Measurements from ENCODE around the gene MUC5B. TPM values are rescaled to one million over a fixed set of nuclear protein-coding genes. Genes with fewer than 3 reads are reported as not detected.
"Not testable (repeated sequence)": the region's sequence is repeated elsewhere in the genome, so short reads cannot be mapped to it uniquely, and the experiment has no call there.

The MUC5B gene
- total RNA-seq, 2 donors from 2014 or later = 0.18 to 17.3 TPM

GRCh38 chr11:1208144-1208393 is 14.8 kb upstream of the MUC5B start:
- 83% methylated on average over 5 of the region's 6 CpGs for WGBS
- no peaks in the 10 kb centered on the region for H3K36me3 ChIP-seq

GRCh38 chr11:1208394-1209261 is 14.2 kb upstream of the MUC5B start:
- DNase-seq (ENCODE audit: low spot score) = no peak

More at GRCh38 chr11:1208144-1208393, 14.8 kb upstream of the MUC5B start:
- no peak for DNase-seq (ENCODE audit: low spot score)
- no peaks in the 10 kb centered on the region for H3K4me1 ChIP-seq (replicated peaks)
- H3K4me3 ChIP-seq = no peak overlapping the region
- no peak overlapping the region for H3K27ac ChIP-seq
- H3K27me3 ChIP-seq (replicated peaks; ENCODE audit: insufficient read depth) = no peaks in the 10 kb centered on the region
- H3K9me3 ChIP-seq = no peaks in the 10 kb centered on the region
- intact Hi-C loops (cut with DNase I) = no loop called here
- no peak for TF ChIP-seq POLR2AphosphoS5 (IDR thresholded peaks at IDR 0.05)
- TF ChIP-seq CTCF (IDR thresholded peaks at IDR 0.05) = no peak
- no peak for TF ChIP-seq POLR2A (IDR thresholded peaks at IDR 0.05)

GRCh38 chr11:1209371-1210057 is 13.4 kb upstream of the MUC5B start:
- H3K27ac ChIP-seq = no peak overlapping the region
- TF ChIP-seq CTCF (IDR thresholded peaks at IDR 0.05) (no peak), POLR2AphosphoS5 (IDR thresholded peaks at IDR 0.05) (no peak), POLR2A (IDR thresholded peaks at IDR 0.05) (no peak)
- no peaks in the 10 kb centered on the region for H3K9me3 ChIP-seq
- no peak overlapping the region for H3K4me3 ChIP-seq
- DNase-seq (ENCODE audit: low spot score) = no peak
- H3K27me3 ChIP-seq (replicated peaks; ENCODE audit: insufficient read depth) = no peaks in the 10 kb centered on the region
- intact Hi-C loops (cut with DNase I) = no loop called here
- no peaks in the 10 kb centered on the region for H3K36me3 ChIP-seq
- H3K4me1 ChIP-seq (replicated peaks) = no peaks in the 10 kb centered on the region
- WGBS = 95% methylated on average over 16 of the region's 17 CpGs

More at GRCh38 chr11:1208394-1209261, 14.2 kb upstream of the MUC5B start:
- no peaks in the 10 kb centered on the region for H3K9me3 ChIP-seq
- intact Hi-C loops (cut with DNase I) = no loop called here
- H3K36me3 ChIP-seq = no peaks in the 10 kb centered on the region
- no peaks in the 10 kb centered on the region for H3K27me3 ChIP-seq (replicated peaks; ENCODE audit: insufficient read depth)
- TF ChIP-seq POLR2A (IDR thresholded peaks at IDR 0.05) (no peak), POLR2AphosphoS5 (IDR thresholded peaks at IDR 0.05) (no peak), CTCF (IDR thresholded peaks at IDR 0.05) (no peak)
- no peak overlapping the region for H3K4me3 ChIP-seq
- H3K27ac ChIP-seq = no peak overlapping the region
- WGBS = 82% methylated on average over 39 of the region's 39 CpGs
- H3K4me1 ChIP-seq (replicated peaks) = no peaks in the 10 kb centered on the region

- Histone ChIP-seq H3K9me3 (no peaks in the 10 kb centered on the region), H3K36me3 (no peaks in the 10 kb centered on the region), H3K4me1 (replicated peaks) (no peaks in the 10 kb centered on the region), H3K27ac (no peak overlapping the region), H3K27me3 (replicated peaks; ENCODE audit: insufficient read depth) (no peaks in the 10 kb centered on the region), H3K4me3 (no peak overlapping the region)
- no peak for DNase-seq (ENCODE audit: low spot score)
- TF ChIP-seq CTCF (IDR thresholded peaks at IDR 0.05) (no peak), POLR2A (IDR thresholded peaks at IDR 0.05) (no peak), POLR2AphosphoS5 (IDR thresholded peaks at IDR 0.05) (no peak)
- intact Hi-C loops (cut with DNase I) = no loop called here
- 81% methylated on average over 2 of the region's 2 CpGs for WGBS
These were observed 11.0 kb upstream of the MUC5B start for GRCh38 chr11:1211838-1212237.

GRCh38 chr11:1215826-1216225 is 7.0 kb upstream of the MUC5B start:
- H3K4me1 ChIP-seq (replicated peaks); intact Hi-C loops (cut with DNase I); H3K27ac ChIP-seq; H3K27me3 ChIP-seq (replicated peaks; ENCODE audit: insufficient read depth); H3K9me3 ChIP-seq; DNase-seq (ENCODE audit: low spot score); H3K4me3 ChIP-seq; H3K36me3 ChIP-seq: not testable (repeated sequence)
- 88% methylated on average over 8 of the region's 8 CpGs for WGBS

Data from prostate gland (tissue), 2 donors.